Transverse colon (tissue), 4 donors: ENCODE measurements around the gene MSL3. TPM values are rescaled to one million over a fixed set of nuclear protein-coding genes. Genes with fewer than 3 reads are reported as not detected.
A peak's percentile ranks its signal among the peaks of the same experiment; 100 is the strongest.

Source experiments
- DNase-seq: peaks from one replicate; pipeline ENCODE4 v3.0.0-alpha.2; 2019
- H3K27ac ChIP-seq, 4 donors: fragments of 200-600 bp; sonication (generic); 2 replicates each; pipeline ENCODE4 v1.5.1; 2016 to 2018; ENCODE audit warnings: inconsistent platforms in 4 of 4
- H3K27me3 ChIP-seq: fragments of 200-600 bp; sonication (generic); 2 replicates; pipeline ENCODE4 v1.5.1; 2017; ENCODE audit warnings: inconsistent platforms
- H3K36me3 ChIP-seq, 4 donors: fragments of 200-600 bp; sonication (generic); 2 replicates each; pipeline ENCODE4 v1.5.1; 2017 to 2019; ENCODE audit warnings: inconsistent platforms in 4 of 4
- H3K4me1 ChIP-seq, 4 donors: fragments of 200-600 bp; sonication (generic); 2 replicates each; pipeline ENCODE4 v1.5.1; 2017 to 2020; ENCODE audit warnings: inconsistent platforms in 4 of 4
- H3K4me3 ChIP-seq, 4 donors: fragments of 200-600 bp; sonication (generic); 1 replicate in 1 of 4; 2 replicates in 3 of 4; pipeline versions ENCODE4 v1.5.1 to v1.6.1; 2017 to 2019; ENCODE audit warnings: inconsistent platforms in 4 of 4
- H3K9me3 ChIP-seq, 2 donors: fragments of 200-600 bp; sonication (generic); 2 replicates each; pipeline ENCODE4 v1.5.1; 2017 to 2019; ENCODE audit warnings: inconsistent platforms in 2 of 2
- EP300 ChIP-seq: sonication (generic); formaldehyde crosslinking; IDR thresholded peaks from one replicate; pipeline ENCODE4 v1.6.1; 2017; ENCODE audit warnings: antibody characterized with exemption, low read depth
- POLR2A ChIP-seq: fragments of 450-650 bp; IDR thresholded peaks from one replicate; pipeline ENCODE4 v1.6.1; 2016; ENCODE audit warnings: antibody characterized with exemption, mild to moderate bottlenecking, moderate library complexity
- POLR2AphosphoS5 ChIP-seq, 3 donors: sonication (generic); formaldehyde crosslinking; IDR thresholded peaks; one replicate each; pipeline ENCODE4 v1.6.1; 2016; ENCODE audit warnings: antibody characterized with exemption in 3 of 3
- WGBS, 2 donors: methylation state at CpG; one replicate each; pipeline ENCODE4 v1.1.5; 2018; ENCODE audit warnings: low coverage in 1 of 2; 5-methylcytosine and 5-hydroxymethylcytosine counted together
- in situ Hi-C, 4 donors: fragments of 200-750 bp; cut with MboI; loops; one replicate each; pipeline versions ENCODE4 v1.15.0 to v1.15.1; 2017; ENCODE audit warnings: low sequenced_read_pairs in 3 of 4, low pct_ligation_motif_present in 1 of 4, low pct_unique_long_range_greater_than_20kb in 1 of 4
- intact Hi-C: fragments of 100-400 bp; cut with DNase I; formaldehyde crosslinking; loops from one replicate; pipeline ENCODE4 v1.15.1; 2023; ENCODE audit warnings: low total_unique reads
- total RNA-seq, 4 donors: library from RNA; depleted of rRNA; stranded (reverse); fragments of >200 nt; gene quantifications; one replicate each; pipeline ENCODE4 v1.1.0, GENCODE V29; 2016
- TF ChIP-seq, protein P1 (sequence below), 5 experiments: fragments of 200-600 bp in 3 of 5; fragments of 450-650 bp in 2 of 5; sonication (generic) in 3 of 5; IDR thresholded peaks; 1 replicate in 2 of 5; 2 replicates in 3 of 5; pipeline ENCODE4 v1.5.1; 2016 to 2017; ENCODE audit warnings: antibody characterized with exemption in 5 of 5, inconsistent platforms in 3 of 5, mild to moderate bottlenecking in 2 of 5, moderate library complexity in 1 of 5

The MSL3 gene
- total RNA-seq, 4 donors from 2014 or later: 11.9 to 37.8 (median 25.9) TPM

DNA sequence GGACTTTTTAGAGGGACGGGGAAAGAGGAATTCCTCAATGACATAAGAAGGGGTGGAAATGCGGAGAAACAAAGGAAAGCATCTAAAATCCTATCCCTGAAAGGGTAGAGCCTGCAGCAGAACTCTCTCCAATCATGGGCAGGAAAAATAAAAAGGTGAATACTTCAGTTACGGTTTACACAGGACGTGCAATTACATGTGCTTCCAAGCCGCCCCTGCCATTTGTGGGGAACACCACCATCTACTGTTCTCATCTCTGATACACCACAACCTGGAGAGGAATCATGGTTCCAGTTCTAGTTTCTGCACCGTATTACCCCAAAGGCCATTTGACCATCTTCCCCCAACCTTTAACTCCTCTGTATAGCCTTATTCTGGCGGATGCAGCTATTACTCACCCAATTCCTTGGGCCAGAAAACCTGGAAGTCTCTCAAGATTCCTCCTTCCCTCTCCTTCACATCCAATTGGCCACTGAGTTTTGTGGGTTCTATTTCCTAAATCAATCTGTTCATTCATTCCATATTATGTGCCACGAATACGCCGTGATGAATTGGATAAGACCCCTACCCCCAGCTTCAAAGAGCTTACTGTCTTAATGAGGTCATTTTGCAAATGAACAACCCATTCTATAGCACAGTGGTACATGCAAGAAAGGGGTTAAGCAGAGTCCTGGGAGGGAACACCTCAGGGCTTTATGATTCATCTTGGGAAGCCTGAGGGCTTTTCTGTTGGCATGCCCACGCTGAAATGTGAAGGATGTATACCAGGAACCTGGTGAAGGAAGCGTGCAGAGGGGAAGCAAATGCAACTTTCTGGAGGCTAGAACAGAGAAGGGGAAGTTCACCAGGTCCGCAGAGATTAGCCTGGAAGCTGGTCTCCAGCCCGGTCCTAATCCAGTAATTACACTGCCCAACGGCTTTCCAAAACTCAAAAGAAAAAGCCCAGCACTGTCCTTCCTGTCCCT lies 1.4 kb upstream of the MSL3 start:
- no peak for DNase-seq
- TF ChIP-seq, protein P1, sequence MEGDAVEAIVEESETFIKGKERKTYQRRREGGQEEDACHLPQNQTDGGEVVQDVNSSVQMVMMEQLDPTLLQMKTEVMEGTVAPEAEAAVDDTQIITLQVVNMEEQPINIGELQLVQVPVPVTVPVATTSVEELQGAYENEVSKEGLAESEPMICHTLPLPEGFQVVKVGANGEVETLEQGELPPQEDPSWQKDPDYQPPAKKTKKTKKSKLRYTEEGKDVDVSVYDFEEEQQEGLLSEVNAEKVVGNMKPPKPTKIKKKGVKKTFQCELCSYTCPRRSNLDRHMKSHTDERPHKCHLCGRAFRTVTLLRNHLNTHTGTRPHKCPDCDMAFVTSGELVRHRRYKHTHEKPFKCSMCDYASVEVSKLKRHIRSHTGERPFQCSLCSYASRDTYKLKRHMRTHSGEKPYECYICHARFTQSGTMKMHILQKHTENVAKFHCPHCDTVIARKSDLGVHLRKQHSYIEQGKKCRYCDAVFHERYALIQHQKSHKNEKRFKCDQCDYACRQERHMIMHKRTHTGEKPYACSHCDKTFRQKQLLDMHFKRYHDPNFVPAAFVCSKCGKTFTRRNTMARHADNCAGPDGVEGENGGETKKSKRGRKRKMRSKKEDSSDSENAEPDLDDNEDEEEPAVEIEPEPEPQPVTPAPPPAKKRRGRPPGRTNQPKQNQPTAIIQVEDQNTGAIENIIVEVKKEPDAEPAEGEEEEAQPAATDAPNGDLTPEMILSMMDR (IDR thresholded peaks at IDR 0.05): no peak
- TF ChIP-seq POLR2AphosphoS5 (IDR thresholded peaks at IDR 0.05) (no peak), EP300 (no peak), POLR2A (no peak)
- in situ Hi-C loops (loop anchor here (25.0 kb wide), 2 partner anchors 219 to 619 kb away; no protein-coding TSS in a partner anchor), intact Hi-C loops (loop anchor here (10.0 kb wide), 1 partner anchor 222 kb away; no protein-coding TSS in a partner anchor)
- no peak overlapping the region for H3K4me3 ChIP-seq
- H3K27me3 ChIP-seq: no peaks in the 10 kb centered on the region
- H3K36me3 ChIP-seq: no peaks in the 10 kb centered on the region
- H3K27ac ChIP-seq: peak overlapping the region; percentile 89 to 97 (median 90)
- no peaks in the 10 kb centered on the region for H3K9me3 ChIP-seq
- H3K4me1 ChIP-seq: peaks cover 0 to 7% (median 0%) of the 10 kb centered on the region in 4 donors
- WGBS, 2 donors: 67% methylated on average over 15 of the region's 15 CpGs; no CpG with 5 or more reads in 1 of the 2 donors

DNA sequence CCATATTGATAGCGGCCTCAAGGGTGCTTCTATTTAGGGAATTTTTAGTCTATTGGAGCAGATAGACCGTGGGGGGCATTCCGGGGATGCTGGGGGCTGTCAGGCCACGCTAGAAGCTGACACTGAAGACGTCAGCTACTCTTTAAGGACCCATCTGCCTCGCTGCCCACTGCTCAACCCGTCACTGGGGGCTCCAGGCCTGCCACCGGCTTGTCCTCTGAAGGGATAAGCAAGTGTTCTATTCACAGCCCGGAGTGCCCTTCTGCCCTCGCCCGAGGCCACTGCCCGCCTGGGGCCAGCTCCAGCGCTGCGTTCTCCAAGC lies 679 bp upstream of the MSL3 start:
- DNase-seq: no peak
- intact Hi-C loops: loop anchor here (10.0 kb wide), 1 partner anchor 223 kb away; no protein-coding TSS in a partner anchor
- TF ChIP-seq, protein P1 (IDR thresholded peaks at IDR 0.05): no peak
- TF ChIP-seq EP300 (no peak), POLR2AphosphoS5 (IDR thresholded peaks at IDR 0.05) (no peak), POLR2A (no peak)
- no peaks in the 10 kb centered on the region for H3K9me3 ChIP-seq
- peak overlapping the region; percentile 42 to 90 (median 68) for H3K4me3 ChIP-seq
- H3K27me3 ChIP-seq: no peaks in the 10 kb centered on the region
- in situ Hi-C loops: loop anchor here (25.0 kb wide), 2 partner anchors 220 to 620 kb away; no protein-coding TSS in a partner anchor
- no peaks in the 10 kb centered on the region for H3K36me3 ChIP-seq
- H3K4me1 ChIP-seq: peaks cover 0 to 7% (median 0%) of the 10 kb centered on the region in 4 donors
- WGBS, 2 donors: 40% methylated on average over 14 of the region's 14 CpGs; no CpG with 5 or more reads in 1 of the 2 donors
- peak overlapping the region; percentile 89 to 97 (median 90) for H3K27ac ChIP-seq

DNA sequence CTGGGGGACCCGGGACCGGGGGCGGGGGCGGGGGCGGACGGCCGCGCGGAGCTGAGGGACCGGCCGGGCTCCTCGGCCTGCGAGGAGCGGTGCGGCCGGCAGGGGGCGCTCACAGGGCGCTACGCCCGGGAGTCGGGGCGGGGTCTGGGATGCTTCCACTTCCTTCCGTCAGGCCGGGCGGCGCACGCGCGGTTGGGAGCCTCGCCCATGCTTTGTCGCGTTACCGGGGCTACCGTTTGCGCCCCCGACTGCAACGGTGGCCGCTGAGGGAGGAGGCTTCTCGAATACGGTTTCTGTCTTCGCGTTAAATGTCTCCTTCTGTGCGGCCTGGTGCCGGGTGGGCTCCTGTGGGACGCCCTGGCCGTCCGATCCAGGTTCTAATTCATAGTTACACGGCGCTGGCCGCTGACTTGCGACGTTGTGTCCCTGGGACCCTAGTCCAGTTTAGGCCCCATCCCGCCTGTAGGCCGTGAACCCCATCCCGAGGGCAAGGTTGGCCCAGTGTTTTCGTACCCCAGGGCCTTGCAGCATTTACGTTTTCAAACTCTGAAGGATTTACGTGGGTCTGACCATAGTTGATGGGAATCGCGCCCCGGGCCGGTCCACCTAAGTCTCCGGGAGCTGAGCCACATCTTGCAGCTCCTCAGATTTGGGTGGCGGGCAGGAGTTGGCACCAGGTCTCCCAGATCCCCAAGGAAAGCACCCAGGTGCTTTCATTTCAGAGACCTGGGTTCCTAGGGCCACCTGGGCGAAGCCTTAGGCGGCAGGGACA lies 549 bp downstream of the MSL3 start:
- peaks cover 0 to 6% (median 0%) of the 10 kb centered on the region in 4 donors for H3K36me3 ChIP-seq
- peak overlapping the region; percentile 35 to 90 (median 71) for H3K4me3 ChIP-seq
- TF ChIP-seq EP300: no peak
- TF ChIP-seq POLR2AphosphoS5 (IDR thresholded peaks at IDR 0.05): peak in 2 of 3 donors; percentile 41 to 53
- TF ChIP-seq, protein P1 (IDR thresholded peaks at IDR 0.05): peak; percentile 20 to 81 (median 64)
- TF ChIP-seq POLR2A: peak; percentile 24
- intact Hi-C loops (loop anchor here (10.0 kb wide), 1 partner anchor 224 kb away; no protein-coding TSS in a partner anchor), in situ Hi-C loops (loop anchor here (25.0 kb wide), 2 partner anchors 221 to 621 kb away; no protein-coding TSS in a partner anchor)
- peak overlapping the region; percentile 89 to 97 (median 92) for H3K27ac ChIP-seq
- H3K4me1 ChIP-seq: peaks cover 0 to 7% (median 0%) of the 10 kb centered on the region in 4 donors
- 70% methylated on average over 61 of the region's 66 CpGs; no CpG with 5 or more reads in 1 of the 2 donors for WGBS, 2 donors
- DNase-seq: peak; percentile 88
- H3K9me3 ChIP-seq: no peaks in the 10 kb centered on the region
- no peaks in the 10 kb centered on the region for H3K27me3 ChIP-seq

DNA sequence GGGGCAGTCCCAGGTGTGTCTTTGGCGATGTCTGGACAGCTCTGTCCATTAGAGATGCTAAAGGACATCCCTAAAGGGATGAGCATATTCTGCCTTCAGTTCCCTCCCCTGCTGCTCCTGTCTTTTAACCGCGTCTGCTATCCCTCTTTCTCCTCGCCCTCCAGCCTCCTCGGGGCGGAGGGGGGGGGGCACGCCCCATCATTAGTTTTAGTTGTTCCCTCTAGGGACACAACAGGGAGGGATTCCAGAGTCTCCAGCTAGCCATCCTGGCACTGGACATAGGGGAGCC lies 1.1 kb downstream of the MSL3 start:
- DNase-seq: no peak
- Histone ChIP-seq H3K9me3 (no peaks in the 10 kb centered on the region), H3K27ac (peak overlapping the region; percentile 89 to 97 (median 92)), H3K36me3 (peaks cover 0 to 6% (median 0%) of the 10 kb centered on the region in 4 donors), H3K4me3 (peak overlapping the region; percentile 35 to 90 (median 71)), H3K27me3 (no peaks in the 10 kb centered on the region), H3K4me1 (peaks cover 0 to 7% (median 0%) of the 10 kb centered on the region in 4 donors)
- TF ChIP-seq POLR2AphosphoS5 (IDR thresholded peaks at IDR 0.05) (no peak), EP300 (no peak), POLR2A (no peak)
- TF ChIP-seq, protein P1 (IDR thresholded peaks at IDR 0.05): no peak
- in situ Hi-C loops (loop anchor here (25.0 kb wide), 2 partner anchors 222 to 622 kb away; no protein-coding TSS in a partner anchor), intact Hi-C loops (loop anchor here (10.0 kb wide), 1 partner anchor 224 kb away; no protein-coding TSS in a partner anchor)
- 60% methylated on average over 7 of the region's 7 CpGs; no CpG with 5 or more reads in 1 of the 2 donors for WGBS, 2 donors
